ENCODE data around the gene SNED1. TPM values are rescaled to one million over a fixed set of nuclear protein-coding genes. Genes with fewer than 3 reads are reported as not detected.

Gene SNED1
- polyA plus RNA-seq, 12 donors = 1.6 to 7.1 (median 3.6) TPM; not detected in 1

Other genes with a start within 250 kb of the SNED1 start
- 10 to 100 TPM in 2 of 12 donors, 1 to 10 TPM in 9, not detected in 1; 2.4 to 17.5 (median 4.2) TPM for gene KIF1A, start 178.4 kb upstream of the SNED1 start, polyA plus RNA-seq (ENCODE audit: insufficient read length in 12 of 12)
- gene AGXT, start 129.8 kb upstream of the SNED1 start, polyA plus RNA-seq (ENCODE audit: insufficient read length in 12 of 12) = under 1 TPM in 5 of 12 donors, not detected in 7; 0.05 to 0.71 (median 0.15) TPM
- 1 to 10 TPM in 4 of 12 donors, under 1 TPM in 3, not detected in 5; 0.08 to 7.3 (median 1.7) TPM for gene MAB21L4, start 102.5 kb upstream of the SNED1 start, polyA plus RNA-seq (ENCODE audit: insufficient read length in 12 of 12)
- gene CROCC2, start 92.3 kb upstream of the SNED1 start, polyA plus RNA-seq (ENCODE audit: insufficient read length in 12 of 12) = under 1 TPM in 10 of 12 donors, not detected in 2; 0.08 to 0.70 (median 0.28) TPM
- gene MTERF4, start 103.7 kb downstream of the SNED1 start, polyA plus RNA-seq (ENCODE audit: insufficient read length in 12 of 12) = 10 to 100 TPM in 11 of 12 donors, not detected in 1; 18.2 to 74.1 (median 35.0) TPM
- 10 to 100 TPM in 2 of 12 donors, 1 to 10 TPM in 9, not detected in 1; 3.3 to 20.1 (median 5.7) TPM for gene PASK, start 150.9 kb downstream of the SNED1 start, polyA plus RNA-seq (ENCODE audit: insufficient read length in 12 of 12)
- gene PPP1R7, start 151.8 kb downstream of the SNED1 start, polyA plus RNA-seq (ENCODE audit: insufficient read length in 12 of 12) = 10 to 100 TPM in 11 of 12 donors, not detected in 1; 62.1 to 86.9 (median 78.0) TPM
- gene ANO7, start 190.1 kb downstream of the SNED1 start, polyA plus RNA-seq (ENCODE audit: insufficient read length in 12 of 12) = 10 to 100 TPM in 1 of 12 donors, 1 to 10 TPM in 5, under 1 TPM in 5, not detected in 1; 0.43 to 10.2 (median 1.1) TPM